ENCODE results near the gene CATSPER1. TPM values are rescaled to one million over a fixed set of nuclear protein-coding genes. Genes with fewer than 3 reads are reported as not detected.

Gene CATSPER1
- total RNA-seq, 1 experiment from 2014 or later = 0.61 TPM

DNA sequence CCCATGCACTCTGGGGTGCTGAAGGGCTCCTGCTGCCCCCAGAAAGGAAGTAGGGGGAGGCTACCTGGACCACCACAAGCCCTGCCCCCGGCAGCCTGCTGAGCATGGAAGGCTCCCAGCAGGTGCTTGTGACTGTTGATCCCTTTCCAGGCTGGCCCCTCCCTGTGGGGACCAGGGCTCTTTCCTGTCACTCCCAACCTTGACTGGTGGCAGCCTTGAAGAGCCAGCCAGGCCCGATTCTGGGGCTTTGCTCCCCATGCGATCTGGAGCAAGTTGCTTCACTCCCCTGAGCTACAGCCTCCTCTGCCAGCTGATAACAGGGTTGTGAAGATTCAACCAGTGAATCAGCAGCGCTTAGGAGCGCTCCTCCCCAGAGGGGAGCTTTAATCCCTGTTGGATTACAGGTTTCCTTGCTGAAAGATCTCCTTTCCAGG, 19.1 kb downstream of the CATSPER1 start:
- ChIA-PET POLR2A (interaction anchor here (0.7 kb wide), 1 partner anchor 473 kb away, joined by 3 read pairs; the partner anchor contains the start of gene DPP3), CTCF (interaction anchor here (0.6 to 3.5 kb wide), 3 partner anchors 15 to 18 kb away, joined by 3 to 31 read pairs (median 8); no protein-coding TSS in a partner anchor)
- H3K4me1 Mint-ChIP-seq (ENCODE audit: insufficient read depth, unreplicated experiment) = peaks cover 8% of the 10 kb centered on the region
- TF ChIP-seq, protein P1, sequence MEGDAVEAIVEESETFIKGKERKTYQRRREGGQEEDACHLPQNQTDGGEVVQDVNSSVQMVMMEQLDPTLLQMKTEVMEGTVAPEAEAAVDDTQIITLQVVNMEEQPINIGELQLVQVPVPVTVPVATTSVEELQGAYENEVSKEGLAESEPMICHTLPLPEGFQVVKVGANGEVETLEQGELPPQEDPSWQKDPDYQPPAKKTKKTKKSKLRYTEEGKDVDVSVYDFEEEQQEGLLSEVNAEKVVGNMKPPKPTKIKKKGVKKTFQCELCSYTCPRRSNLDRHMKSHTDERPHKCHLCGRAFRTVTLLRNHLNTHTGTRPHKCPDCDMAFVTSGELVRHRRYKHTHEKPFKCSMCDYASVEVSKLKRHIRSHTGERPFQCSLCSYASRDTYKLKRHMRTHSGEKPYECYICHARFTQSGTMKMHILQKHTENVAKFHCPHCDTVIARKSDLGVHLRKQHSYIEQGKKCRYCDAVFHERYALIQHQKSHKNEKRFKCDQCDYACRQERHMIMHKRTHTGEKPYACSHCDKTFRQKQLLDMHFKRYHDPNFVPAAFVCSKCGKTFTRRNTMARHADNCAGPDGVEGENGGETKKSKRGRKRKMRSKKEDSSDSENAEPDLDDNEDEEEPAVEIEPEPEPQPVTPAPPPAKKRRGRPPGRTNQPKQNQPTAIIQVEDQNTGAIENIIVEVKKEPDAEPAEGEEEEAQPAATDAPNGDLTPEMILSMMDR (IDR thresholded peaks at IDR 0.05; ENCODE audit: unreplicated experiment) = no peak
- H3K27me3 Mint-ChIP-seq (ENCODE audit: insufficient read depth, unreplicated experiment) = no peaks in the 10 kb centered on the region
- no peak overlapping the region for H3K27ac Mint-ChIP-seq (ENCODE audit: low read depth, unreplicated experiment)
- no peak overlapping the region for H3K4me3 Mint-ChIP-seq (ENCODE audit: unreplicated experiment)
- no TSS peak for BruUV-seq (replicated peaks)
- no peak for DNase-seq (ENCODE audit: unreplicated experiment)
- H3K36me3 Mint-ChIP-seq (ENCODE audit: insufficient read depth, unreplicated experiment) = peaks cover 34% of the 10 kb centered on the region
- no peaks in the 10 kb centered on the region for H3K9me3 Mint-ChIP-seq (ENCODE audit: unreplicated experiment)
- intact Hi-C loops (cut with micrococcal nuclease) = loop anchor here (10.0 kb wide), 1 partner anchor 48 kb away; the partner anchor contains the start of gene SF3B2

DNA sequence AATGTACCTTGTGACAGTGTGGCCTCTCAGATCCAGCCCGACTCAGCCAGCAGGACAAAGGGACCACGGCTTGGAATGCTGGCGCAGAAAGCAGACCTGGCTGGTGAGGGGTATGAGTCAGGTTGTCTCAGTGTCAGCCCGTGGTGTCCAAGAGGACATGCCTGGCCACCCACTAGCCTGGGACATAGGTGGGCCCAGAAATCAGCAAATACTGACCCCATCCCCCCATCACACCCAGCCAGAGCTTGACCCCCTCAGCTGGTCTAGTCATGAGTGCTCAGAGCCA, 19.4 kb downstream of the CATSPER1 start:
- CTCF ChIA-PET = interaction anchor here (1.4 to 3.5 kb wide), 2 partner anchors 16 to 17 kb away, joined by 8 to 31 read pairs; no protein-coding TSS in a partner anchor
- no peak overlapping the region for H3K4me3 Mint-ChIP-seq (ENCODE audit: unreplicated experiment)
- no peak overlapping the region for H3K27ac Mint-ChIP-seq (ENCODE audit: low read depth, unreplicated experiment)
- H3K9me3 Mint-ChIP-seq (ENCODE audit: unreplicated experiment) = no peaks in the 10 kb centered on the region
- POLR2A ChIA-PET = interaction anchor here (0.7 kb wide), 1 partner anchor 473 kb away, joined by 3 read pairs; the partner anchor contains the start of gene DPP3
- intact Hi-C loops (cut with micrococcal nuclease) = loop anchor here (10.0 kb wide), 1 partner anchor 48 kb away; the partner anchor contains the start of gene SF3B2
- H3K4me1 Mint-ChIP-seq (ENCODE audit: insufficient read depth, unreplicated experiment) = peaks cover 8% of the 10 kb centered on the region
- no peak for DNase-seq (ENCODE audit: unreplicated experiment)
- TF ChIP-seq, protein P1 (IDR thresholded peaks at IDR 0.05; ENCODE audit: unreplicated experiment) = no peak
- peaks cover 36% of the 10 kb centered on the region for H3K36me3 Mint-ChIP-seq (ENCODE audit: insufficient read depth, unreplicated experiment)
- no TSS peak for BruUV-seq (replicated peaks)
- no peaks in the 10 kb centered on the region for H3K27me3 Mint-ChIP-seq (ENCODE audit: insufficient read depth, unreplicated experiment)

GRCh38 chr11:66006134-66006890, 20.0 kb downstream of the CATSPER1 start:
- DNase-seq (ENCODE audit: unreplicated experiment) = no peak
- no peaks in the 10 kb centered on the region for H3K9me3 Mint-ChIP-seq (ENCODE audit: unreplicated experiment)
- peaks cover 8% of the 10 kb centered on the region for H3K4me1 Mint-ChIP-seq (ENCODE audit: insufficient read depth, unreplicated experiment)
- BruUV-seq (replicated peaks) = no TSS peak
- TF ChIP-seq, protein P1 (IDR thresholded peaks at IDR 0.05; ENCODE audit: unreplicated experiment) = no peak
- H3K27me3 Mint-ChIP-seq (ENCODE audit: insufficient read depth, unreplicated experiment) = no peaks in the 10 kb centered on the region
- intact Hi-C loops (cut with micrococcal nuclease) = loop anchor here (10.0 kb wide), 1 partner anchor 48 kb away; the partner anchor contains the start of gene SF3B2
- ChIA-PET POLR2A (interaction anchor here (0.7 kb wide), 1 partner anchor 474 kb away, joined by 3 read pairs; the partner anchor contains the start of gene DPP3), CTCF (interaction anchor here (1.0 kb wide), 1 partner anchor 16 kb away, joined by 8 read pairs; no protein-coding TSS in a partner anchor)
- no peak overlapping the region for H3K27ac Mint-ChIP-seq (ENCODE audit: low read depth, unreplicated experiment)
- peaks cover 39% of the 10 kb centered on the region for H3K36me3 Mint-ChIP-seq (ENCODE audit: insufficient read depth, unreplicated experiment)
- H3K4me3 Mint-ChIP-seq (ENCODE audit: unreplicated experiment) = no peak overlapping the region

DNA sequence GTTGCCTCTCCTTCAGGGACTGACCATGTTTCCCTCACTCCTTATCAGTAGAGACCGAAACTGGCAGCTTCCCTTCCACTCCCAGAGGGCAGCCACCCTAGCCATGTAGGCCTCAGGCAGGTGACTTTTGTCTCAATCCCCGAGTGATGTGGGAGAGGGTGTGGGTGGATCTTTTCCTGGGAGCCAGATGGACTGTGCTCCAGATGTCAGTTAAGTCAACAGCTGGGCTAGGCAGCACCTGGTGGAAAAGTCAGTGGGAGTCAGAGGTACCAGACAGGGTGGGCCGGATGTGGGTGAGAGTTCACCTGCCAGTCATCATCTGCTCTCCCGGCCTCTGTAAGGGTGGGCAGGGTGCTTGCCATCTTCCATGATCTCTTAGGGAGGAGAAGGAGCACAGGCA, 22.1 kb downstream of the CATSPER1 start:
- Mint-ChIP-seq H3K27ac (ENCODE audit: low read depth, unreplicated experiment) (no peak overlapping the region), H3K4me3 (ENCODE audit: unreplicated experiment) (peak overlapping the region; percentile 97), H3K9me3 (ENCODE audit: unreplicated experiment) (no peaks in the 10 kb centered on the region), H3K27me3 (ENCODE audit: insufficient read depth, unreplicated experiment) (no peaks in the 10 kb centered on the region), H3K4me1 (ENCODE audit: insufficient read depth, unreplicated experiment) (peaks cover 8% of the 10 kb centered on the region), H3K36me3 (ENCODE audit: insufficient read depth, unreplicated experiment) (peaks cover 50% of the 10 kb centered on the region)
- TF ChIP-seq, protein P1 (IDR thresholded peaks at IDR 0.05; ENCODE audit: unreplicated experiment) = no peak
- no peak for DNase-seq (ENCODE audit: unreplicated experiment)
- ChIA-PET POLR2A (interaction anchor here (1.0 to 2.9 kb wide), 2 partner anchors 8 to 48 kb away, joined by 3 to 42 read pairs; partner anchors contain the start of genes CST6 and SF3B2), CTCF (interaction anchor here (0.6 to 0.8 kb wide), 4 partner anchors 11 to 230 kb away, joined by 3 to 5 read pairs (median 4); no protein-coding TSS in a partner anchor)
- intact Hi-C loops (cut with micrococcal nuclease) = loop anchor here (10.0 kb wide), 1 partner anchor 51 kb away; the partner anchor contains the start of gene SF3B2
- no TSS peak for BruUV-seq (replicated peaks)
